Measurements from ENCODE around the gene FTSJ3.

GRCh38 chr17:63800783-63801182 is 26.7 kb downstream of the FTSJ3 start:
- TF ChIP-seq EZH2 (optimal IDR thresholded peaks at IDR 0.05; ENCODE audit: low read depth, low read length) (no peak), CTCF (IDR thresholded peaks at IDR 0.05; ENCODE audit: low read length) (no peak)
